Measurements from ENCODE around the gene C1orf74. TPM values are rescaled to one million over a fixed set of nuclear protein-coding genes. Genes with fewer than 3 reads are reported as not detected.

C1orf74 gene
- total RNA-seq, 1 donor from 2014 or later, result 0.11 TPM

DNA sequence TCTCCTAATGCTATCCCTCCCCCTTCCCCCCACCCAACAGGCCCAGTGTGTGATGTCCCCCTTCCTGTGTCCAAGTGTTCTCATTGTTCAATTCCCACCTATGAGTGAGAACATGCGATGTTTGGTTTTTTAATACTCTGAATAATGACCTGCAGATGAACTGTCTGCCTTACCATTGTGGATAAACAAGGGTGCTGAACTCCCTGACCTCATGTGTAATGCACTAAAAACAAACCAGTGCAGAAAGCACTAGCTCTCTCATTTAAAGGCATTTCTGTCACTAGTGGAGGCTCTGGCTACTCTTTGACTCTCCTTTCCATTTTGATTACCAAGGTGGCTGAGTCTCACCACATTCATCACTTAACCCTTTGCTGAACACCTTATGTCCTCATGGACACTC is 51.6 kb downstream of the C1orf74 start:
- Histone ChIP-seq H3K27me3 (no peaks in the 10 kb centered on the region), H3K27ac (no peak overlapping the region), H3K36me3 (no peaks in the 10 kb centered on the region), H3K4me3 (no peak overlapping the region), H3K9me3 (no peaks in the 10 kb centered on the region), H3K4me1 (no peaks in the 10 kb centered on the region)
- intact Hi-C loops (cut with DNase I), result no loop called here
- no peak for TF ChIP-seq CTCF (IDR thresholded peaks at IDR 0.05)
- no peak for DNase-seq (ENCODE audit: low spot score in 2 of 2)

GRCh38 chr1:209729436-209729835 is 54.9 kb downstream of the C1orf74 start:
- TF ChIP-seq CTCF (IDR thresholded peaks at IDR 0.05), result no peak
- no peaks in the 10 kb centered on the region for H3K36me3 ChIP-seq
- no peak for DNase-seq (ENCODE audit: low spot score in 2 of 2)
- no peaks in the 10 kb centered on the region for H3K9me3 ChIP-seq
- no peaks in the 10 kb centered on the region for H3K4me1 ChIP-seq
- H3K27ac ChIP-seq, result no peak overlapping the region
- intact Hi-C loops (cut with DNase I), result no loop called here
- no peaks in the 10 kb centered on the region for H3K27me3 ChIP-seq
- no peak overlapping the region for H3K4me3 ChIP-seq

Other genes with a start within 250 kb of the C1orf74 start
- gene CAMK1G, start 200.8 kb downstream of the C1orf74 start, total RNA-seq, result not detected
- gene LAMB3, start 132.1 kb downstream of the C1orf74 start, total RNA-seq, result 0.75 TPM
- 15.1 TPM for gene G0S2, start 109.1 kb downstream of the C1orf74 start, total RNA-seq
- 0.32 TPM for gene HSD11B1, start 79.7 kb downstream of the C1orf74 start, total RNA-seq
- gene TRAF3IP3, start 28.5 kb downstream of the C1orf74 start, total RNA-seq, result not detected
- gene IRF6, start 21.6 kb upstream of the C1orf74 start, total RNA-seq, result 7.6 TPM
- gene UTP25, start 43.4 kb upstream of the C1orf74 start, total RNA-seq, result 3.6 TPM
- gene SYT14, start 153.7 kb upstream of the C1orf74 start, total RNA-seq, result not detected